ENCODE data around the gene FAM228B. TPM values are rescaled to one million over a fixed set of nuclear protein-coding genes. Genes with fewer than 3 reads are reported as not detected.

The FAM228B gene
- total RNA-seq, 1 donor from 2014 or later: 21.3 TPM

- no peak overlapping the region for H3K4me3 Mint-ChIP-seq
- peaks cover 4% of the 10 kb centered on the region for H3K4me1 Mint-ChIP-seq
- DNase-seq (ENCODE audit: low read depth, low spot score): no peak
- H3K9me3 Mint-ChIP-seq: no peaks in the 10 kb centered on the region
- peaks cover 4% of the 10 kb centered on the region for H3K36me3 Mint-ChIP-seq (ENCODE audit: low read depth)
- no peak overlapping the region for H3K27ac Mint-ChIP-seq (ENCODE audit: unreplicated experiment)
- no peaks in the 10 kb centered on the region for H3K27me3 Mint-ChIP-seq (ENCODE audit: low read depth)
- no peak for TF ChIP-seq CTCF (conservative IDR thresholded peaks at IDR 0.05)
Observed at GRCh38 chr2:24210723-24211122, 87.5 kb downstream of the FAM228B start.

GRCh38 chr2:24211408-24211807 is 88.1 kb downstream of the FAM228B start:
- H3K27ac Mint-ChIP-seq (ENCODE audit: unreplicated experiment): no peak overlapping the region
- no peak overlapping the region for H3K4me3 Mint-ChIP-seq
- H3K27me3 Mint-ChIP-seq (ENCODE audit: low read depth): no peaks in the 10 kb centered on the region
- no peak for DNase-seq (ENCODE audit: low read depth, low spot score)
- H3K36me3 Mint-ChIP-seq (ENCODE audit: low read depth): peaks cover 8% of the 10 kb centered on the region
- peaks cover 4% of the 10 kb centered on the region for H3K4me1 Mint-ChIP-seq
- H3K9me3 Mint-ChIP-seq: no peaks in the 10 kb centered on the region
- no peak for TF ChIP-seq CTCF (conservative IDR thresholded peaks at IDR 0.05)

GRCh38 chr2:24214880-24215279 is 91.6 kb downstream of the FAM228B start:
- Mint-ChIP-seq H3K36me3 (ENCODE audit: low read depth) (peaks cover 4% of the 10 kb centered on the region), H3K4me3 (no peak overlapping the region), H3K27me3 (ENCODE audit: low read depth) (no peaks in the 10 kb centered on the region), H3K27ac (ENCODE audit: unreplicated experiment) (no peak overlapping the region), H3K4me1 (peaks cover 5% of the 10 kb centered on the region), H3K9me3 (no peaks in the 10 kb centered on the region)
- no peak for DNase-seq (ENCODE audit: low read depth, low spot score)
- no peak for TF ChIP-seq CTCF (conservative IDR thresholded peaks at IDR 0.05)

Other genes with a start within 250 kb of the FAM228B start
- gene ATAD2B, start 196.3 kb upstream of the FAM228B start, total RNA-seq: 29.4 and 32.9 TPM in 2 replicates
- gene UBXN2A, start 183.0 kb upstream of the FAM228B start, total RNA-seq: 29.8 and 31.1 TPM in 2 replicates
- 0.47 and 0.61 TPM in 2 replicates for gene MFSD2B, start 113.4 kb upstream of the FAM228B start, total RNA-seq
- 41.8 and 43.9 TPM in 2 replicates for gene WDCP, start 76.1 kb upstream of the FAM228B start, total RNA-seq
- gene FKBP1B, start 73.7 kb upstream of the FAM228B start, total RNA-seq: 22.0 and 22.1 TPM in 2 replicates
- gene SF3B6, start 47.1 kb upstream of the FAM228B start, total RNA-seq: 89.5 and 94.3 TPM in 2 replicates
- 38.3 and 40.8 TPM in 2 replicates for gene TP53I3, start 38.6 kb upstream of the FAM228B start, total RNA-seq
- 1.3 and 1.7 TPM in 2 replicates for gene PFN4, start 135 bp upstream of the FAM228B start, total RNA-seq
- gene FAM228A, start 51.6 kb downstream of the FAM228B start, total RNA-seq: 0.39 and 0.51 TPM in 2 replicates
- gene ITSN2, start 237.1 kb downstream of the FAM228B start, total RNA-seq: 13.6 and 13.7 TPM in 2 replicates

Data from neural crest cell (in vitro differentiated cells).